Large intestine (tissue), 3 donors: ENCODE measurements around the gene NBEA. TPM values are rescaled to one million over a fixed set of nuclear protein-coding genes. Genes with fewer than 3 reads are reported as not detected.
"Not testable (repeated sequence)": the region's sequence is repeated elsewhere in the genome, so short reads cannot be mapped to it uniquely, and the experiment has no call there.

Experiments used
- DNase-seq, 2 donors: peaks; one replicate each; pipeline versions ENCODE4 v3.0.0 to v3.0.0-alpha.2; 2013
- H3K27ac ChIP-seq: one replicate; pipeline ENCODE4 v1.5.1; 2013; ENCODE audit warnings: low read length
- H3K27me3 ChIP-seq: 2 replicates; pipeline ENCODE4 v1.6.1; 2013; ENCODE audit warnings: low read length; ENCODE audit not compliant: control insufficient read depth, insufficient read depth
- H3K36me3 ChIP-seq: 2 replicates; pipeline ENCODE4 v1.6.1; 2013; ENCODE audit warnings: low read length; ENCODE audit not compliant: control insufficient read depth, insufficient read depth
- H3K4me1 ChIP-seq: one replicate; pipeline ENCODE4 v1.6.1; 2013; ENCODE audit warnings: low read length; ENCODE audit not compliant: control insufficient read depth, insufficient read depth
- H3K4me3 ChIP-seq: one replicate; pipeline ENCODE4 v1.5.1; 2013; ENCODE audit warnings: low read length
- H3K9me3 ChIP-seq: one replicate; pipeline ENCODE4 v1.6.1; 2013; ENCODE audit warnings: mild to moderate bottlenecking, low read depth, low read length, moderate library complexity; ENCODE audit not compliant: control insufficient read depth
- WGBS: methylation state at CpG from one replicate; pipeline ENCODE4 v1.1.5; 2013; ENCODE audit warnings: low lambda C conversion rate; ENCODE audit not compliant: insufficient coverage; 5-methylcytosine and 5-hydroxymethylcytosine counted together
- polyA plus RNA-seq: library from polyadenylated mRNA; unstranded; fragments of 120-200 nt; gene quantifications from one replicate; pipeline ENCODE4 v1.2.1, GENCODE V29; 2013

Gene NBEA
- polyA plus RNA-seq, 1 donor, result 8.7 TPM

GRCh38 chr13:35664747-35665146 lies 722.7 kb downstream of the NBEA start:
- Histone ChIP-seq H3K27me3 (no peaks in the 10 kb centered on the region), H3K27ac (no peak overlapping the region), H3K9me3 (no peaks in the 10 kb centered on the region), H3K4me1 (no peaks in the 10 kb centered on the region), H3K36me3 (no peaks in the 10 kb centered on the region), H3K4me3 (no peak overlapping the region)
- 100% methylated on average over 2 of the region's 7 CpGs for WGBS
- DNase-seq, result no peak

GRCh38 chr13:35669321-35669720 lies 727.3 kb downstream of the NBEA start:
- Histone ChIP-seq H3K27me3 (no peaks in the 10 kb centered on the region), H3K4me1 (no peaks in the 10 kb centered on the region), H3K4me3 (no peak overlapping the region), H3K27ac (no peak overlapping the region), H3K9me3 (no peaks in the 10 kb centered on the region), H3K36me3 (no peaks in the 10 kb centered on the region)
- no peak for DNase-seq
- 81% methylated on average over 2 of the region's 4 CpGs for WGBS

- Histone ChIP-seq H3K36me3 (no peaks in the 10 kb centered on the region), H3K4me1 (no peaks in the 10 kb centered on the region), H3K27ac (no peak overlapping the region), H3K4me3 (no peak overlapping the region), H3K9me3 (no peaks in the 10 kb centered on the region), H3K27me3 (no peaks in the 10 kb centered on the region)
- WGBS, result 89% methylated on average over 1 of the region's 6 CpGs
- DNase-seq, result no peak
Observed at GRCh38 chr13:35672611-35673010, 730.5 kb downstream of the NBEA start.

DNA sequence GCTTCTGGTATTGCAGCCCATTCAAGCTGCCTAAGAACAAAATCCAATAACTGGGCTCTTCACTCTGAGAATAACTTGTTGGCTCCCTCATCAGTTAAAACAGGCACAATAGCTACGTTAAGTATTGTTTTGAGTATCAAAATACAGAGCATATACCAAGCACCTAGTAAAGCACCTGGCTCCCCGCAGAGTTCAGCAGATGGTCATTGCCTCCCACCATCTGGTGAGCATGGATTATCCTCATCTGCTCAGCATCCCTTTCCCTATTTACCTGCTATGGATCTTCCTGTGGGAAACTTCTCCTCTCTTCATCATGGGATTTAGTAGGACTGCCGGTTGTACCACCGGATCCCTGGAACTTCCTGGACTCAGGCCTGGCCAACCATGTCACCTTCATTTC lies 733.6 kb downstream of the NBEA start:
- H3K4me1 ChIP-seq, result no peaks in the 10 kb centered on the region
- H3K27ac ChIP-seq, result no peak overlapping the region
- WGBS, result no CpG with 5 or more reads among the region's 4 CpGs
- no peaks in the 10 kb centered on the region for H3K27me3 ChIP-seq
- H3K4me3 ChIP-seq, result no peak overlapping the region
- no peaks in the 10 kb centered on the region for H3K36me3 ChIP-seq
- no peak for DNase-seq
- H3K9me3 ChIP-seq, result no peaks in the 10 kb centered on the region

DNA sequence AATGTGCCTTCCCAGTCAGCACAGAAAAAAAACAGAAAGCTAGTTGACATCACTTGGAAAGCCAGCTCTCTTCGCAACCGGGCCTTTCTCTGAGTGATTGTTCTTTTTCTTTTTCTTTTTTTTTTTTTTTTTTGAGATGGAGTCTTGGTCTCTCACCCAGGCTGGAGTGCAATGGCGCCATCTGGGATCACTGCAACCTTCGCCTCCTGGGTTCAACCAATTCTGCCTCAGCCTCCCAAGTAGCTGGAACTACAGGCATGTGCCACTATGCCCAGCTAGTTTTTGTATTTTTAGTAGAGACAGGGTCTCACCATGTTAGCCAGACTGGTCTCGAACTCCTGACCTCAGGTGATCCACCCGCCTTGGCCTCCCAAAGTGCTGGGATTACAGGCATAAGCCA lies 735.8 kb downstream of the NBEA start:
- not testable (repeated sequence) for H3K27ac ChIP-seq, H3K27me3 ChIP-seq, H3K4me3 ChIP-seq, DNase-seq, H3K36me3 ChIP-seq, H3K4me1 ChIP-seq, H3K9me3 ChIP-seq
- no CpG with 5 or more reads among the region's 6 CpGs for WGBS

DNA sequence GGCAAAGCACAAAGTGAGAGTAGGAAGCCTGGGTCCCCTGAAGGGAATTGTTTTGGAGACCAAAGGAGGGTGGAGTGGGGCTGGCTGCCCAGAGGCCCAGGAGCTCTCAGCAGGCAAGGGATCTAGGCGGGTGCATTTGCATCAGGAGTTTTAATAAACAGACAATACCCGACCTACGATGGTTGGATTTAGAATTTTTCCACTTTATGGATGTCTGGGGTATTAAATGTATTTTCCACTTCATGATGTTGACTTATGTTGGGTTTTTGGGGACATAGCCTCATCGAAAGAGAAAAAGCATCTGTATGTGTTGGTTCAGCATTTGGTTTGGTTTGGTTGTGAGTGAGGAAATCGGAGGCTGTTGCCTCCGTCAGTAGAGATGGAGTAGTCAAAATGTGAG lies 739.6 kb downstream of the NBEA start:
- WGBS, result 100% methylated on average over 3 of the region's 6 CpGs
- no peaks in the 10 kb centered on the region for H3K27me3 ChIP-seq
- no peaks in the 10 kb centered on the region for H3K9me3 ChIP-seq
- H3K4me1 ChIP-seq, result no peaks in the 10 kb centered on the region
- no peak overlapping the region for H3K4me3 ChIP-seq
- DNase-seq, result no peak
- H3K36me3 ChIP-seq, result no peaks in the 10 kb centered on the region
- no peak overlapping the region for H3K27ac ChIP-seq

GRCh38 chr13:35684432-35684831 lies 742.4 kb downstream of the NBEA start:
- no peak for DNase-seq
- no peak overlapping the region for H3K4me3 ChIP-seq
- H3K9me3 ChIP-seq, result no peaks in the 10 kb centered on the region
- H3K4me1 ChIP-seq, result no peaks in the 10 kb centered on the region
- no peaks in the 10 kb centered on the region for H3K36me3 ChIP-seq
- WGBS, result 100% methylated on average over 2 of the region's 5 CpGs
- H3K27ac ChIP-seq, result no peak overlapping the region
- no peaks in the 10 kb centered on the region for H3K27me3 ChIP-seq

GRCh38 chr13:35687336-35687735 lies 745.3 kb downstream of the NBEA start:
- Histone ChIP-seq H3K27ac (no peak overlapping the region), H3K36me3 (no peaks in the 10 kb centered on the region), H3K27me3 (no peaks in the 10 kb centered on the region), H3K4me1 (no peaks in the 10 kb centered on the region), H3K4me3 (no peak overlapping the region), H3K9me3 (no peaks in the 10 kb centered on the region)
- no peak for DNase-seq
- WGBS, result no CpG with 5 or more reads among the region's 4 CpGs

DNA sequence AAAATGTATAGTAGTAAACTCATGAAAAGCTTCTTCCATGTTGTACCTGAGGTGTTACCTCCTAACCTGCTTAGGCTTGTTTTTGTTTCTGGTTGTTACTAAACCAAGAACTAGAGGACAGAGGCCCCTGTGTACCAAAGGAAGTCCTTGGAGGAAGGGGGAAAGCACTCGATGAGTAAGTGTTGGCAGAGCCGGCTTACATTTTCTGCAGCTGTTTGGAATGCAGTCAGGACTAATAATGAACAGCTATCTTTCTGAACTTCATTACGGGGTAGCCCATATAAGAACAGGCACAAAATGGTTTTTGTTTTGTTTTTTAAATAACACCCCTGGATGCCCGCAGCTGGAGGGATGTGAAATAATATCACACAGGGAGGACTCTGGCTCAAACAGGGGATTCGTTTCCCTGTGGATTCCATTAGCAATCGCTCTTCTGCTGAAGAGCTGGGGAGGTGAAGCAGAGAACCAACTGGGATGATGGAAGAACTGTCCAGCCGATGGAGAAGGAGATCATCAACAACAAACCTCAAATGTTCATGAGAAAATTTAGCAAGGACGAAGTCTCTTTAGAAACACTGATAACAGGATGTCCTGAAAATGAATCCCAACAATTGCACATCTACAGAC lies 748.6 kb downstream of the NBEA start:
- WGBS, result 87% methylated on average over 3 of the region's 8 CpGs
- Histone ChIP-seq H3K36me3 (no peaks in the 10 kb centered on the region), H3K4me3 (no peak overlapping the region), H3K4me1 (no peaks in the 10 kb centered on the region), H3K27me3 (no peaks in the 10 kb centered on the region), H3K9me3 (no peaks in the 10 kb centered on the region), H3K27ac (no peak overlapping the region)
- no peak for DNase-seq

GRCh38 chr13:35693134-35693784 lies 751.2 kb downstream of the NBEA start:
- DNase-seq, result no peak
- H3K36me3 ChIP-seq, result no peaks in the 10 kb centered on the region
- no peaks in the 10 kb centered on the region for H3K27me3 ChIP-seq
- 66% methylated on average over 3 of the region's 9 CpGs for WGBS
- H3K4me1 ChIP-seq, result no peaks in the 10 kb centered on the region
- H3K9me3 ChIP-seq, result no peaks in the 10 kb centered on the region
- no peak overlapping the region for H3K4me3 ChIP-seq
- H3K27ac ChIP-seq, result no peak overlapping the region

DNA sequence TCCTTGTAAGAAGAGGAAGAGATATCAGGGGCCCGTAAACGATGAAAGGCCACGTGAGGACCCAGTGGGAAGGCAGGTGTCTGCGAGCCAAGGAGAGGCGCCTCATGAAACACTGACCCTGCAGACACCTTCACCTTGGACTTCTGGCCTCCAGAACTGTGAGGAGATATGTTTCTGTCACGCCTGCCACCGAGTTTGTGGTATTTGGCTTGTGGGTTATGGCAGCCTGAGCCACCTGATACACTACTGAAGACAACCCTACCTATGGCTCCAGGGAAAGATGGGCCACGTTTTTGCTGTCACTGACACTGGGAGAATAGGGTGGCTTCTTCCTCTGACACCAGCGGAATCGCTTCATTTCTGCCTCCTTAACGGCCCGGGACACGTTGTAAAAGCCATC lies 752.0 kb downstream of the NBEA start:
- H3K4me1 ChIP-seq, result peaks cover 2% of the 10 kb centered on the region
- no peaks in the 10 kb centered on the region for H3K27me3 ChIP-seq
- no peak overlapping the region for H3K27ac ChIP-seq
- H3K4me3 ChIP-seq, result no peak overlapping the region
- no peaks in the 10 kb centered on the region for H3K36me3 ChIP-seq
- WGBS, result no CpG with 5 or more reads among the region's 13 CpGs
- H3K9me3 ChIP-seq, result no peaks in the 10 kb centered on the region
- no peak for DNase-seq
